SK-N-SH treated with all-trans-retinoic acid at 6 μM for 48 hours (cell line): Measurements from ENCODE around the gene STARD13.

Experiments
- ATAC-seq: fragments of 200-7000 bp; cut with Tn5 transposase; 3 replicates; pipeline ENCODE4 v1.9.1; 2020; ENCODE audit warnings: mild to moderate bottlenecking, moderate library complexity
- BACH2 ChIP-seq: fragments of 250-450 bp; sonication (Bioruptor Pico); IDR thresholded peaks from 2 replicates; pipeline ENCODE4 v1.9.0; 2021; ENCODE audit warnings: mild to moderate bottlenecking, borderline replicate concordance
- CREB5 ChIP-seq: fragments of 250-450 bp; sonication (Bioruptor Pico); IDR thresholded peaks from 2 replicates; pipeline ENCODE4 v1.5.1; 2020; ENCODE audit warnings: low read depth, mild to moderate bottlenecking, moderate library complexity
- CSDC2 ChIP-seq: fragments of 250-450 bp; sonication (Bioruptor Pico); IDR thresholded peaks from 2 replicates; pipeline ENCODE4 v1.5.0; 2020; ENCODE audit warnings: mild to moderate bottlenecking, moderate library complexity
- CSRNP3 ChIP-seq: fragments of 250-450 bp; sonication (Bioruptor Pico); IDR thresholded peaks from 2 replicates; pipeline ENCODE4 v1.5.1; 2021; ENCODE audit warnings: mild to moderate bottlenecking, moderate library complexity
- ESRRG ChIP-seq: fragments of 250-450 bp; sonication (Bioruptor Pico); IDR thresholded peaks from 2 replicates; pipeline ENCODE4 v1.6.1; 2021; ENCODE audit warnings: mild to moderate bottlenecking
- GLIS3 ChIP-seq: fragments of 250-450 bp; sonication (Bioruptor Pico); IDR thresholded peaks from 2 replicates; pipeline ENCODE4 v1.5.0; 2020; ENCODE audit warnings: mild to moderate bottlenecking, moderate library complexity
- ISL1 ChIP-seq: fragments of 250-450 bp; sonication (Bioruptor Pico); IDR thresholded peaks from 2 replicates; pipeline ENCODE4 v2.1.2; 2022; ENCODE audit warnings: mild to moderate bottlenecking, moderate library complexity
- OSR1 ChIP-seq: fragments of 250-450 bp; sonication (Bioruptor Pico); IDR thresholded peaks from 2 replicates; pipeline ENCODE4 v1.8.0; 2022; ENCODE audit warnings: moderate library complexity, mild to moderate bottlenecking, inconsistent platforms
- PATZ1 ChIP-seq: fragments of 250-450 bp; sonication (Bioruptor Pico); IDR thresholded peaks from 2 replicates; pipeline ENCODE4 v1.8.0; 2020; ENCODE audit warnings: mild to moderate bottlenecking, moderate library complexity, borderline replicate concordance
- POU6F1 ChIP-seq: fragments of 250-450 bp; sonication (Bioruptor Pico); IDR thresholded peaks from 2 replicates; pipeline ENCODE4 v1.8.0; 2021; ENCODE audit warnings: low read depth, mild to moderate bottlenecking, moderate library complexity, borderline replicate concordance
- RARB ChIP-seq: fragments of 250-450 bp; sonication (Bioruptor Pico); IDR thresholded peaks from 2 replicates; pipeline ENCODE4 v1.8.0; 2021; ENCODE audit warnings: mild to moderate bottlenecking, moderate library complexity
- SNAI2 ChIP-seq: fragments of 250-450 bp; sonication (Bioruptor Pico); IDR thresholded peaks from 2 replicates; pipeline ENCODE4 v1.5.0; 2020; ENCODE audit warnings: mild to moderate bottlenecking, moderate library complexity
- TCF4 ChIP-seq: fragments of 250-450 bp; sonication (Bioruptor Pico); IDR thresholded peaks from 2 replicates; pipeline ENCODE4 v1.8.0; 2021; ENCODE audit warnings: mild to moderate bottlenecking, moderate library complexity, borderline replicate concordance
- TOX ChIP-seq: fragments of 250-450 bp; sonication (Bioruptor Pico); IDR thresholded peaks from 2 replicates; pipeline ENCODE4 v1.8.0; 2021; ENCODE audit warnings: mild to moderate bottlenecking, moderate library complexity, borderline replicate concordance
- TSHZ2 ChIP-seq: fragments of 250-450 bp; sonication (Bioruptor Pico); IDR thresholded peaks from 2 replicates; pipeline ENCODE4 v1.5.0; 2020; ENCODE audit warnings: mild to moderate bottlenecking, moderate library complexity
- ZC3H10 ChIP-seq: fragments of 250-450 bp; sonication (Bioruptor Pico); IDR thresholded peaks from 2 replicates; pipeline ENCODE4 v1.5.1; 2021; ENCODE audit warnings: mild to moderate bottlenecking, moderate library complexity
- ZFP3 ChIP-seq: fragments of 250-450 bp; sonication (Bioruptor Pico); IDR thresholded peaks from 2 replicates; pipeline ENCODE4 v1.5.0; 2020; ENCODE audit warnings: mild to moderate bottlenecking, moderate library complexity
- ZFP30 ChIP-seq: fragments of 450-650 bp; formaldehyde crosslinking; IDR thresholded peaks from 2 replicates; pipeline ENCODE4 v1.5.0; 2022; ENCODE audit warnings: mild to moderate bottlenecking, moderate library complexity
- ZNF565 ChIP-seq: fragments of 450-650 bp; formaldehyde crosslinking; conservative IDR thresholded peaks from 2 replicates; pipeline ENCODE4 v1.5.0; 2020; ENCODE audit warnings: low read depth, mild to moderate bottlenecking, moderate library complexity
- ZNF70 ChIP-seq: fragments of 450-650 bp; formaldehyde crosslinking; IDR thresholded peaks from 2 replicates; pipeline ENCODE4 v1.5.0; 2020; ENCODE audit warnings: mild to moderate bottlenecking, moderate library complexity

STARD13 gene

DNA sequence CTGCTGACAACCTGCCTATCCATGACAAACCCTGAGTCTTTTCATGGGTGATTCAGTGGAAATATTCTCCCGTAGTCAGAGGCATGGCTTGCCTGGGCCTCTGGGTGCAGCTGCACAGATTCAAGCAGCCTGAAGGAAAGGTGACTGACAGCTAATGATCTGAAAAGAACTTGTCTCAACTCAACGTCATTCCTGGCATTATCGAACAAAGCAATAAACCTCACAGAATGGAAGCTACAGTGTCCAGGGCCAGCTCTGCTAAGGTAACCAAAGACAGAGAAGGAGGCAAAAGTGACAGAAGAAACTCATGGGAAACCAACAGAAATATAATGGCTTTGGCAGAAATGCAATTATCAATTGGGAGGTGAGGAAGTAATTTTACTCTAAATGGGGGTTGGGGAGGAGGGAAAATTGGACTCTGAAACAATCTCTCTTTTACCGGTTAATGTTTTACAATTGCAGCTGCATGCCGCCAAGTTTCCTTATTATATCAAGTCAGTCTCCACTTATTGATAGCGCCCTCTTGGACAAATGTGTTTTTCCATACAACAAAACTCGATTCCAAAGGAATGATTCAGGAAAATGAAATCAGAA, 12.9 kb downstream of the STARD13 start:
- no peak for ATAC-seq
- no peak for TF ChIP-seq ISL1
- TF ChIP-seq GLIS3 (CRISPR knock-in tag): no peak
- TF ChIP-seq POU6F1: no peak
- TF ChIP-seq SNAI2 (CRISPR knock-in tag): no peak
- TF ChIP-seq TSHZ2 (CRISPR knock-in tag): no peak
- TF ChIP-seq BACH2: no peak
- TF ChIP-seq ZFP30 (CRISPR knock-in tag): no peak
- TF ChIP-seq RARB (CRISPR knock-in tag): no peak
- TF ChIP-seq ZNF70 (CRISPR knock-in tag): no peak
- no peak for TF ChIP-seq ZFP3 (CRISPR knock-in tag)
- TF ChIP-seq ZC3H10 (CRISPR knock-in tag): no peak
- TF ChIP-seq ESRRG (CRISPR knock-in tag): no peak
- TF ChIP-seq OSR1 (CRISPR knock-in tag): no peak
- no peak for TF ChIP-seq PATZ1
- TF ChIP-seq CSDC2 (CRISPR knock-in tag): no peak
- no peak for TF ChIP-seq TOX (CRISPR knock-in tag)
- TF ChIP-seq CSRNP3 (CRISPR knock-in tag): no peak
- TF ChIP-seq ZNF565 (CRISPR knock-in tag): no peak
- no peak for TF ChIP-seq CREB5 (CRISPR knock-in tag)
- TF ChIP-seq, all 23 proteins: peak for 0

DNA sequence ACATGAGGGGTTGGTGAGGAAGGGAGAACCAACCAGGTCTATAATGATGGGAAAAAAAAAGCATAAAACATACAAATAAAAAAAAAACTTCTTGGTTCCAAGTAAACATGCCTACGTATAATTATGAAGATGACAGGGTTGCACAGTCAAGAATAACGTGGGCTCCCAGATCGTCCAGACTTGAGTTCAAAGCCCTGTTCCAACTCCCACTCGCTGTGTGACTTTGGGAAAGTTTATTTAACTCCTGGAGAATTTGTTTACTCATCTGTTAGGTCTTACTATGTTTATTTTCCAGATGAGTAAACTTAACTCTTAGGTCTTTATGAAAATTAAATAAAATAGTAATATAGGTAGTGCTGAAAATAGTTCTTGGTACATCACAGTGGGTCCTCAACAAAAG, 13.8 kb downstream of the STARD13 start:
- no peak for ATAC-seq
- TF ChIP-seq ZNF565 (CRISPR knock-in tag) (no peak), RARB (CRISPR knock-in tag) (no peak), TCF4 (CRISPR knock-in tag) (no peak), ZC3H10 (CRISPR knock-in tag) (no peak), BACH2 (no peak), PATZ1 (no peak), CSDC2 (CRISPR knock-in tag) (no peak), OSR1 (CRISPR knock-in tag) (no peak)
